Measurements from ENCODE around the gene BDKRB2. TPM values are rescaled to one million over a fixed set of nuclear protein-coding genes. Genes with fewer than 3 reads are reported as not detected.

The BDKRB2 gene
- total RNA-seq, 1 donor from 2014 or later, result 7.9 TPM

- intact Hi-C loops (cut with DNase I), result no loop called here
- no peaks in the 10 kb centered on the region for H3K9me3 ChIP-seq
- no peaks in the 10 kb centered on the region for H3K4me1 ChIP-seq
- DNase-seq (ENCODE audit: low spot score in 2 of 2), result no peak
- H3K27ac ChIP-seq, result no peak overlapping the region
- H3K36me3 ChIP-seq, result no peaks in the 10 kb centered on the region
- no peaks in the 10 kb centered on the region for H3K27me3 ChIP-seq
- H3K4me3 ChIP-seq, result no peak overlapping the region
- TF ChIP-seq, protein P1, sequence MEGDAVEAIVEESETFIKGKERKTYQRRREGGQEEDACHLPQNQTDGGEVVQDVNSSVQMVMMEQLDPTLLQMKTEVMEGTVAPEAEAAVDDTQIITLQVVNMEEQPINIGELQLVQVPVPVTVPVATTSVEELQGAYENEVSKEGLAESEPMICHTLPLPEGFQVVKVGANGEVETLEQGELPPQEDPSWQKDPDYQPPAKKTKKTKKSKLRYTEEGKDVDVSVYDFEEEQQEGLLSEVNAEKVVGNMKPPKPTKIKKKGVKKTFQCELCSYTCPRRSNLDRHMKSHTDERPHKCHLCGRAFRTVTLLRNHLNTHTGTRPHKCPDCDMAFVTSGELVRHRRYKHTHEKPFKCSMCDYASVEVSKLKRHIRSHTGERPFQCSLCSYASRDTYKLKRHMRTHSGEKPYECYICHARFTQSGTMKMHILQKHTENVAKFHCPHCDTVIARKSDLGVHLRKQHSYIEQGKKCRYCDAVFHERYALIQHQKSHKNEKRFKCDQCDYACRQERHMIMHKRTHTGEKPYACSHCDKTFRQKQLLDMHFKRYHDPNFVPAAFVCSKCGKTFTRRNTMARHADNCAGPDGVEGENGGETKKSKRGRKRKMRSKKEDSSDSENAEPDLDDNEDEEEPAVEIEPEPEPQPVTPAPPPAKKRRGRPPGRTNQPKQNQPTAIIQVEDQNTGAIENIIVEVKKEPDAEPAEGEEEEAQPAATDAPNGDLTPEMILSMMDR (IDR thresholded peaks at IDR 0.05), result no peak
These were observed 38.9 kb upstream of the BDKRB2 start for GRCh38 chr14:96165493-96166436.

DNA sequence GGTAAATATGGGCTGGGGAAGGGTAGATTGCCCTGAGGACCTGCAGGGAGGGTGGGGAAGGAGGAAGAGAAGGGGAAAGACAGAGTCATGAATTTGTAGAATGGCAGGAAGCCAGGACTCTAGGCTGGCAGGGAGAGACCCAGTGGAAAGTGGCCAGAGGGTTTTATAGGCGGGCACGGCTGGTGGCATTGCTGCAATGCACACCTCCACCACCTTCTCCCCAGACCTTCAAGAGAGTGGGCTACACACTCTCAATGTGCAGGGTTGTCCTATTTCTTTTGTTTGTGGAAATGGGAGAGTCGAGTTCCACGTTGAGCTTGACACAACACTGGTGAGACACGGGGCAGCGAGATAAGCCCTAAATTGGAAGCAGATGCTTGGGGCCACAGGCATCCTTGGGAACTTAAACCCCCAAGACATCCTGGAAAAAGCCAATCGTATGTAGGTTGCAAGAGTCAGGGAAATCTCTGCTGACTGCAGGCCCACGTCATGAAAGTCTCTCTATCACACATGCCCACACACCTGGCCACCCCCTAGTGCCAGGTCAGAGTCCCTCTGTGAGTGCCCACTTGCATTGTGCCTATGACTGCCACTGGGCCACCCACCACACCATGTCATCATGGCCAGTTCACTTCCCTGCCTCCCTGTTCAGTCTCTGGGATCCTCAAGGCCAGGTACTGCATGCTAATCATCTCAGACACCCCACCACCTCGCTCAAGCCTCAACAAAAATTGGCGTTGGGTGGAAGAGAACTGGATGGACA, 38.0 kb upstream of the BDKRB2 start:
- Histone ChIP-seq H3K4me3 (no peak overlapping the region), H3K9me3 (no peaks in the 10 kb centered on the region), H3K4me1 (no peaks in the 10 kb centered on the region), H3K27me3 (no peaks in the 10 kb centered on the region), H3K36me3 (no peaks in the 10 kb centered on the region), H3K27ac (no peak overlapping the region)
- intact Hi-C loops (cut with DNase I), result no loop called here
- TF ChIP-seq, protein P1 (IDR thresholded peaks at IDR 0.05), result no peak
- no peak for DNase-seq (ENCODE audit: low spot score in 2 of 2)

DNA sequence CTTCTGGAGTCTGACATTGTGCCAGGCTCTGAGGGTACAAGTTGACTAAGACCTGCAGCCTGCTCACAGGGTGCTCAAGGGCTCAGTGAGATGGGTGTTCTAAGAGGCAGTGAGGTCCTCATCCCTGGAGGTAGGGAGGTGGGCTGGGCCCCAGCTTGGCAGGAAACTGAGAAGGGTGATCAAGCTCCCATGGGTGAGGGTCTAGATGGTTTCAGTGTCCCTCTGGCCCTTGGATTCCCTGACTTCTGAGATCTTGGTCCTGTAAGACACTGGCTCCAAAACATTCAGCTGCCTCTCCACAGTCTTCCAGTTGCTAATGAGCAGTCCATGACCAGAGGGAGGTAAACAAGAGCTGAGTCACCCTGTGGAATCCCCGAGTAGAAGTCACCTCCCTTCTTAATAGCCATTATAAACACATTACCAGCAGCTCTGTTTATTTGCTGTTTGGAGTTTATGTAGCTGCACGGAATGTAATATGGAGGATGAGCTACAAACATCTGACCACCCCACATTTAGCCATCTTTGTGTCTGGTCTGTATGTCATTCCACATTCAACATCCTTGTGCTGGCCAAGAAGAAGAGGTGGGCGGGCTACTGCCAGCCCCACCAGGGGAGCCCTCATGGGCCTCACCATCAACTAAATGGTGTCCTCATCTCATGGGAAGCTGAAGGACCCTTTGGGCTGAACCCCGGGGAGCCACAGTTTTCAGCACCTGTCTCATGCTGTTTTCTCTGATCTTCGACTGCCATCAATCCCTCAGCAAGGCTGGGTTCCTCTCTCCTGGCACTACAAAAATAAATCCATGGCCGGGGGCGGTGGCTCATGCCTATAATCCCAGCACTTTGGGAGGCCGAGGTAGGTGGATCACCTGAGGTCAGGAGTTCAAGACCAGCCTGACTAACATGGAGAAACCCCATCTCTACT, 37.2 kb upstream of the BDKRB2 start:
- TF ChIP-seq, protein P1 (IDR thresholded peaks at IDR 0.05), result no peak
- no peaks in the 10 kb centered on the region for H3K36me3 ChIP-seq
- no peak overlapping the region for H3K27ac ChIP-seq
- no peaks in the 10 kb centered on the region for H3K27me3 ChIP-seq
- no peaks in the 10 kb centered on the region for H3K4me1 ChIP-seq
- H3K9me3 ChIP-seq, result no peaks in the 10 kb centered on the region
- no peak for DNase-seq (ENCODE audit: low spot score in 2 of 2)
- intact Hi-C loops (cut with DNase I), result no loop called here
- H3K4me3 ChIP-seq, result no peak overlapping the region

DNA sequence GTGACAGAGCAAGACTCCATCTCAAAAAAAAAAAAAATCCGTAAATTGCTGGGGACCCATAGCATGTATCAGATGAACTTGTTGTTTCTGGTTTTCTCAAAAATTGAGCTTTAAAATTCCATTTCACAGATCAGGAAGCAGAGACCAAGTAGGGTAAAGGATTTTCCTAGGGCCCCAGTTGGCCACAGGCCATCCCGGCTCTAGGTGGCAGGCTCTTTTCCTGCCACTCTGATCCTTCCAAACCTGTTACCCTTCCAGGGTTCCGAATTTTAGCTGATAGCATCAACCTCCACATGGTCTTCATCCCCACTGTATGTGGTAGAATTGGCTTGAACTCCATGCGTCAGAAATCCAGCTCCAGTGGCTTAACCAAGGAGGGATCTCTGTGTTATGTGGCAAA, 36.1 kb upstream of the BDKRB2 start:
- no peak overlapping the region for H3K4me3 ChIP-seq
- no peaks in the 10 kb centered on the region for H3K27me3 ChIP-seq
- TF ChIP-seq, protein P1 (IDR thresholded peaks at IDR 0.05), result no peak
- intact Hi-C loops (cut with DNase I), result no loop called here
- DNase-seq (ENCODE audit: low spot score in 2 of 2), result no peak
- H3K36me3 ChIP-seq, result no peaks in the 10 kb centered on the region
- H3K9me3 ChIP-seq, result no peaks in the 10 kb centered on the region
- H3K4me1 ChIP-seq, result no peaks in the 10 kb centered on the region
- no peak overlapping the region for H3K27ac ChIP-seq

DNA sequence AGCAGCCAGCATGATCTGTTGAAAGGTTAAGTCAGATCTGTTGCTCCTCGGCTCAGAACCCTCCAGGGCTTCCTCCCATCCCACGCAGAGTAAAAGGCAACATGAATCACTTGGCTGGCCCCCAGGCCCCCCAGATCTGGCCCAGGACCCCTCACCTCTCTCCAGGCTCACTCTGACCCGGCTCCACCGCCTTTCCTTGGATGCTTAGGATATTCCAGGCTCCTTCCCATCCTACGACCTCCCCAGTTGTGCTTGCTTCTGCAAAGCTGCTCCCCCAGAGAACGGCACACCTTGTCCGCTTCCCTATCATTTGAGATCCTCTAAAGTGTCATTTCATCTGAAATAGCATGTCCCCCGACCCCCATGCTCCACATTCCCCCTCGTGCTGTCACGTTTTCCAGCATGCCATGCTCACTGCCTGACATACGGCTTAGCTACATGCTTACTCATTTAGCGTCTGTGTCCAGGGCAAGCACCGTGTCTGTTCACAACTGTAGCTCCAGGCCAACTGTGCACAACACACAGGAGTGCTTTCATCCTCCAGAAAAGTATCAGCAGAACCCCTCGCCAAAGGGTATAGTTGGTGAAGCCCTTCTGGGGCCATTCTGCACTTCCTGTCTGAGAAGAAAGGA, 33.6 kb upstream of the BDKRB2 start:
- no peaks in the 10 kb centered on the region for H3K36me3 ChIP-seq
- H3K4me1 ChIP-seq, result no peaks in the 10 kb centered on the region
- peak in 1 of 2 donors; percentile 48 for DNase-seq (ENCODE audit: low spot score in 2 of 2)
- H3K4me3 ChIP-seq, result no peak overlapping the region
- no peak overlapping the region for H3K27ac ChIP-seq
- TF ChIP-seq, protein P1 (IDR thresholded peaks at IDR 0.05), result no peak
- H3K27me3 ChIP-seq, result no peaks in the 10 kb centered on the region
- intact Hi-C loops (cut with DNase I), result no loop called here
- no peaks in the 10 kb centered on the region for H3K9me3 ChIP-seq
